ENCODE measurements around the gene PLEKHA7. TPM values are rescaled to one million over a fixed set of nuclear protein-coding genes. Genes with fewer than 3 reads are reported as not detected.

The PLEKHA7 gene
- total RNA-seq, 1 experiment from 2014 or later = 18.4 TPM

GRCh38 chr11:16977136-16977993, 36.8 kb downstream of the PLEKHA7 start:
- Histone ChIP-seq H3F3A (ENCODE audit: low read length, unreplicated experiment) (no peaks in the 10 kb centered on the region), H3K9me2 (replicated peaks; ENCODE audit: low read length) (no peaks in the 10 kb centered on the region), H3K9ac (ENCODE audit: low read length) (no peak overlapping the region), H3K36me3 (ENCODE audit: low read depth, low read length) (no peaks in the 10 kb centered on the region), H3K4me3 (ENCODE audit: low read length) (no peak overlapping the region), H3K27me3 (ENCODE audit: low read length) (no peaks in the 10 kb centered on the region), H2AFZ (ENCODE audit: low read length) (no peak overlapping the region), H3K4me1 (ENCODE audit: insufficient read depth, low read length) (peaks cover 8% of the 10 kb centered on the region; the same call in 1 of the 2 replicates), H3K27ac (ENCODE audit: low read length) (no peak overlapping the region), H3K4me2 (ENCODE audit: low read length) (no peak overlapping the region), H3K9me3 (ENCODE audit: low read length) (no peaks in the 10 kb centered on the region), H4K20me1 (ENCODE audit: low read length) (no peaks in the 10 kb centered on the region), H3K79me2 (ENCODE audit: low read length) (no peaks in the 10 kb centered on the region)
- ATAC-seq (no peak), DNase-seq (no peak)
- no peak for TF ChIP-seq EZH2phosphoT487 (IDR thresholded peaks at IDR 0.05; ENCODE audit: borderline replicate concordance, low read length)
- no peak for TF ChIP-seq EZH2 (IDR thresholded peaks at IDR 0.05; ENCODE audit: low read length, unreplicated experiment)
- TF ChIP-seq, protein P1, sequence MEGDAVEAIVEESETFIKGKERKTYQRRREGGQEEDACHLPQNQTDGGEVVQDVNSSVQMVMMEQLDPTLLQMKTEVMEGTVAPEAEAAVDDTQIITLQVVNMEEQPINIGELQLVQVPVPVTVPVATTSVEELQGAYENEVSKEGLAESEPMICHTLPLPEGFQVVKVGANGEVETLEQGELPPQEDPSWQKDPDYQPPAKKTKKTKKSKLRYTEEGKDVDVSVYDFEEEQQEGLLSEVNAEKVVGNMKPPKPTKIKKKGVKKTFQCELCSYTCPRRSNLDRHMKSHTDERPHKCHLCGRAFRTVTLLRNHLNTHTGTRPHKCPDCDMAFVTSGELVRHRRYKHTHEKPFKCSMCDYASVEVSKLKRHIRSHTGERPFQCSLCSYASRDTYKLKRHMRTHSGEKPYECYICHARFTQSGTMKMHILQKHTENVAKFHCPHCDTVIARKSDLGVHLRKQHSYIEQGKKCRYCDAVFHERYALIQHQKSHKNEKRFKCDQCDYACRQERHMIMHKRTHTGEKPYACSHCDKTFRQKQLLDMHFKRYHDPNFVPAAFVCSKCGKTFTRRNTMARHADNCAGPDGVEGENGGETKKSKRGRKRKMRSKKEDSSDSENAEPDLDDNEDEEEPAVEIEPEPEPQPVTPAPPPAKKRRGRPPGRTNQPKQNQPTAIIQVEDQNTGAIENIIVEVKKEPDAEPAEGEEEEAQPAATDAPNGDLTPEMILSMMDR (conservative IDR thresholded peaks at IDR 0.05; ENCODE audit: low read depth, low read length) = no peak
- intact Hi-C loops (cut with micrococcal nuclease) = no loop called here
- ChIA-PET CTCF (no interaction called here), POLR2A (ENCODE audit: unreplicated experiment) (no interaction called here)
- BruUV-seq (replicated peaks) = no TSS peak

- no peak overlapping the region for H3K9ac ChIP-seq (ENCODE audit: low read length)
Measured at GRCh38 chr11:16976379-16976778, 37.8 kb downstream of the PLEKHA7 start.

More at GRCh38 chr11:16976379-16976778, 37.8 kb downstream of the PLEKHA7 start:
- H3K36me3 ChIP-seq (ENCODE audit: low read depth, low read length) = no peaks in the 10 kb centered on the region
- H3K9me3 ChIP-seq (ENCODE audit: low read length) = no peaks in the 10 kb centered on the region
- CTCF ChIA-PET = no interaction called here
- no peak overlapping the region for H3K4me3 ChIP-seq (ENCODE audit: low read length)
- intact Hi-C loops (cut with micrococcal nuclease) = no loop called here
- H4K20me1 ChIP-seq (ENCODE audit: low read length) = no peaks in the 10 kb centered on the region
- H3K4me1 ChIP-seq (ENCODE audit: insufficient read depth, low read length) = peaks cover 8% of the 10 kb centered on the region; the same call in 1 of the 2 replicates
- POLR2A ChIA-PET (ENCODE audit: unreplicated experiment) = interaction anchor here (0.5 kb wide), 1 partner anchor 11 kb away, joined by 10 read pairs; no protein-coding TSS in a partner anchor
- H2AFZ ChIP-seq (ENCODE audit: low read length) = no peak overlapping the region
- TF ChIP-seq, protein P1 (conservative IDR thresholded peaks at IDR 0.05; ENCODE audit: low read depth, low read length) = no peak
- TF ChIP-seq EZH2phosphoT487 (IDR thresholded peaks at IDR 0.05; ENCODE audit: borderline replicate concordance, low read length) = no peak
- TF ChIP-seq EZH2 (IDR thresholded peaks at IDR 0.05; ENCODE audit: low read length, unreplicated experiment) = no peak
- H3K27me3 ChIP-seq (ENCODE audit: low read length) = no peaks in the 10 kb centered on the region
- H3K9me2 ChIP-seq (replicated peaks; ENCODE audit: low read length) = no peaks in the 10 kb centered on the region
- no peak for DNase-seq
- no peak for ATAC-seq
- BruUV-seq (replicated peaks) = no TSS peak
- no peak overlapping the region for H3K27ac ChIP-seq (ENCODE audit: low read length)
- no peaks in the 10 kb centered on the region for H3K79me2 ChIP-seq (ENCODE audit: low read length)
- H3K4me2 ChIP-seq (ENCODE audit: low read length) = no peak overlapping the region
- H3F3A ChIP-seq (ENCODE audit: low read length, unreplicated experiment) = no peaks in the 10 kb centered on the region

All from PC-3 (cell line).